HepG2 (cell line): ENCODE results near the gene DDX23. TPM values are rescaled to one million over a fixed set of nuclear protein-coding genes. Genes with fewer than 3 reads are reported as not detected.

Experiments
- CREB1 ChIP-seq, 2 experiments: fragments of 450-650 bp in 1 of 2; IDR thresholded peaks; 2 replicates each; pipeline ENCODE4 v1.6.1; 2016 to 2017; ENCODE audit warnings: control low read depth in 1 of 2, mild to moderate bottlenecking in 1 of 2, missing compliant biosample characterization in 1 of 2, missing genetic modification characterization in 1 of 2
- GFI1 ChIP-seq: sonication (generic); formaldehyde crosslinking; IDR thresholded peaks from 2 replicates; pipeline ENCODE4 v1.5.0; 2020; ENCODE audit warnings: missing genetic modification reagents, mild to moderate bottlenecking, borderline replicate concordance
- HDAC1 ChIP-seq: sonication (generic); formaldehyde crosslinking; IDR thresholded peaks from 2 replicates; pipeline ENCODE4 v1.5.1; 2020; ENCODE audit warnings: mild to moderate bottlenecking, missing genetic modification reagents
- KDM5B ChIP-seq: sonication (generic); formaldehyde crosslinking; IDR thresholded peaks from 2 replicates; pipeline ENCODE4 v1.4.0; 2020; ENCODE audit warnings: missing genetic modification reagents, mild to moderate bottlenecking, borderline replicate concordance
- RBM22 ChIP-seq: fragments of 200-400 bp; formaldehyde crosslinking; optimal IDR thresholded peaks from 2 replicates; pipeline ENCODE3; 2017; ENCODE audit warnings: mild to moderate bottlenecking, low read length, moderate library complexity
- SMYD3 ChIP-seq: sonication (generic); formaldehyde crosslinking; IDR thresholded peaks from 2 replicates; pipeline ENCODE4 v1.8.1; 2023; ENCODE audit warnings: mild to moderate bottlenecking, missing genetic modification reagents
- THAP11 ChIP-seq: IDR thresholded peaks from 2 replicates; pipeline ENCODE4 v1.6.1; 2016; ENCODE audit warnings: missing biosample characterization, missing genetic modification reagents
- U2AF2 ChIP-seq: fragments of 200-400 bp; formaldehyde crosslinking; IDR thresholded peaks from 2 replicates; pipeline ENCODE4 v1.6.1; 2017; ENCODE audit warnings: low read depth, mild to moderate bottlenecking, low read length
- ZBTB20 ChIP-seq: sonication (generic); formaldehyde crosslinking; IDR thresholded peaks from 2 replicates; pipeline ENCODE4 v1.8.1; 2023; ENCODE audit warnings: missing genetic modification reagents, low read depth, mild to moderate bottlenecking, borderline replicate concordance
- ZBTB7A ChIP-seq: sonication (generic); formaldehyde crosslinking; IDR thresholded peaks from 2 replicates; pipeline ENCODE4 v1.8.0; 2022; ENCODE audit warnings: mild to moderate bottlenecking, missing genetic modification reagents
- ZNF484 ChIP-seq: sonication (generic); formaldehyde crosslinking; IDR thresholded peaks from 2 replicates; pipeline ENCODE4 v1.5.1; 2020; ENCODE audit warnings: mild to moderate bottlenecking, low read depth, missing genetic modification reagents, borderline replicate concordance
- ZNF607 ChIP-seq: sonication (generic); formaldehyde crosslinking; IDR thresholded peaks from 2 replicates; pipeline ENCODE4 v1.5.1; 2020; ENCODE audit warnings: missing genetic modification reagents, mild to moderate bottlenecking, borderline replicate concordance
- ZNF746 ChIP-seq: sonication (generic); formaldehyde crosslinking; IDR thresholded peaks from 2 replicates; pipeline ENCODE4 v1.8.0; 2022; ENCODE audit warnings: mild to moderate bottlenecking, missing genetic modification reagents
- polyA plus RNA-seq, 8 experiments: library from polyadenylated mRNA; depleted of rRNA in 3 of 8; stranded (reverse) in 7 of 8; unstranded in 1 of 8; fragments of >200 nt; fragmentation: Illumina TruSeq in 4 of 8; extraction: Trizol in 4 of 8; gene quantifications; 2 replicates each; pipeline versions ENCODE4 v1.2.1 to v1.2.3, GENCODE V29; 2011 to 2016; ENCODE audit warnings: low read depth in 4 of 8, missing spikeins in 1 of 8, mixed read lengths in 1 of 8; ENCODE audit not compliant: insufficient read depth in 1 of 8
- total RNA-seq, 5 experiments: library from RNA; depleted of rRNA; stranded (reverse); fragments of >200 nt; fragmentation: Illumina TruSeq; extraction: Trizol; gene quantifications; 2 replicates each; pipeline ENCODE4 v1.2.3, GENCODE V29; 2016; ENCODE audit warnings: low read depth in 1 of 5
- TF ChIP-seq, protein P1 (sequence below): sonication (generic); formaldehyde crosslinking; IDR thresholded peaks from 2 replicates; pipeline ENCODE4 v1.8.1; 2023; ENCODE audit warnings: missing genetic modification reagents, mild to moderate bottlenecking, borderline replicate concordance
- TF ChIP-seq, protein P2 (sequence below): sonication (generic); formaldehyde crosslinking; IDR thresholded peaks from 2 replicates; pipeline ENCODE4 v1.9.0; 2021; ENCODE audit warnings: missing genetic modification reagents, borderline replicate concordance
- TF ChIP-seq, protein P3 (sequence below): sonication (generic); formaldehyde crosslinking; IDR thresholded peaks from 2 replicates; pipeline ENCODE4 v1.8.1; 2023; ENCODE audit warnings: mild to moderate bottlenecking, missing genetic modification reagents
- TF ChIP-seq, protein P4 (sequence below): IDR thresholded peaks from 2 replicates; pipeline ENCODE4 v1.6.1; 2016; ENCODE audit warnings: low read depth, control low read depth
- TF ChIP-seq, protein P5 (sequence below): sonication (generic); formaldehyde crosslinking; IDR thresholded peaks from 2 replicates; pipeline ENCODE4; 2020; ENCODE audit warnings: missing genetic modification reagents, mild to moderate bottlenecking, borderline replicate concordance

The DDX23 gene
- total and polyA plus RNA-seq, 2 of the 13 experiments (the other 11 are each of a cell fraction or from before 2014, with no cell fraction given): 35.7 to 90.0 TPM

DNA sequence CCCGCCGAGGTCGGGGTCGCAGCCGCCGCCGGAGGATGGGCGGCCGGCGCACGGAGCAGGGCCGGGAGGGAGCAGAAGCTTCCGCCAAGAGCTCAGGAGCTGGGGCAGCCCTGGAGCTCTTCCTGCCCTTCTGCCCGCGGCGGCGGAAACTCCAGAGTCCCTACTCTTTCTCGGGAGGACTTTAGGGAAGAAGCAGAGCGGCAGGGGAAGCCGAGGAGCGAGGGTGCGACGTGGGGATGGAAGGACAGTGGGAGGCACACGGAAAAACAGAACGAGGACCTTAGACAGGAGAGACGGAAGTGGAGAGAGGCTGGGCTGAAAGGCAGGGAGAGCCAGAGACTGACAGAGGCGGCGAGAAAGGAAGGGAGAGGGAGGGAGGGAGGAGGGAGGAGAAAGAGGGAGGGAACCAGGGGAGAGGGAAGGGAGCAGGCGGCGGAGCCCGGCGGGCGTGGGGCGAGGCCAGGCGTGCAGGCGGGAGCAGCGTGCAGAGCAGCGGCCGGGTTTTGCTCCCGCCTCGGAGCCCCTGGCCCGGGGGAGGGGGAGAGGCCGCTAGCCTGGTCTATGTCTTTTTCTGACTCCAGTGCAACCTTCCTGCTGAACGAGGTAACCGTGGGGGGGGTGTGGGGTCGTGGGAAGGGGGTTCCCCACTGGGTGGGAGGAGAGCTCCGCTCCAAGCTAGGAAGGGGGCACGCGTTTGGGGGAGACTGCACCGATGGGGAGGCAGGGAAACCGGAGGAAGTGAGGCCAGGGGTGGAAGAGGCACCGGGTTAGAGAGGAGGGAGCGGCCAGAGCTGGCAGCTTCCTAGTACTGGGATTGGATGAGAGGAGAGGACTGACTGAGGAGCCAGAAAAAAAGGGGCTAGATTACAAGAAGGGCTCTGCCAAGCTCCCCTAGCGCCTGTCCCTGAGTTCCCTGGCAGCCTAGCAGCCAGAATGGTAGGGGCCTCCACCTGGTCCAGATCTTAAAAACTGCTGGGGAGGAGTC is 36.5 kb downstream of the DDX23 start (continued):
- TF ChIP-seq, protein P1, sequence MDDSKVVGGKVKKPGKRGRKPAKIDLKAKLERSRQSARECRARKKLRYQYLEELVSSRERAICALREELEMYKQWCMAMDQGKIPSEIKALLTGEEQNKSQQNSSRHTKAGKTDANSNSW (CRISPR knock-in tag): no peak
- no peak for TF ChIP-seq U2AF2
- no peak for TF ChIP-seq CREB1 (IDR thresholded peaks at IDR 0.05)
- TF ChIP-seq CREB1 (CRISPR knock-in tag; IDR thresholded peaks at IDR 0.05): no peak
- 0 out of 2 replicates have a peak, but pooled peaks have one; percentile 43 for TF ChIP-seq SMYD3
- no peak for TF ChIP-seq GFI1 (CRISPR knock-in tag)
- no peak for TF ChIP-seq ZNF607 (CRISPR knock-in tag)
- TF ChIP-seq, protein P2, sequence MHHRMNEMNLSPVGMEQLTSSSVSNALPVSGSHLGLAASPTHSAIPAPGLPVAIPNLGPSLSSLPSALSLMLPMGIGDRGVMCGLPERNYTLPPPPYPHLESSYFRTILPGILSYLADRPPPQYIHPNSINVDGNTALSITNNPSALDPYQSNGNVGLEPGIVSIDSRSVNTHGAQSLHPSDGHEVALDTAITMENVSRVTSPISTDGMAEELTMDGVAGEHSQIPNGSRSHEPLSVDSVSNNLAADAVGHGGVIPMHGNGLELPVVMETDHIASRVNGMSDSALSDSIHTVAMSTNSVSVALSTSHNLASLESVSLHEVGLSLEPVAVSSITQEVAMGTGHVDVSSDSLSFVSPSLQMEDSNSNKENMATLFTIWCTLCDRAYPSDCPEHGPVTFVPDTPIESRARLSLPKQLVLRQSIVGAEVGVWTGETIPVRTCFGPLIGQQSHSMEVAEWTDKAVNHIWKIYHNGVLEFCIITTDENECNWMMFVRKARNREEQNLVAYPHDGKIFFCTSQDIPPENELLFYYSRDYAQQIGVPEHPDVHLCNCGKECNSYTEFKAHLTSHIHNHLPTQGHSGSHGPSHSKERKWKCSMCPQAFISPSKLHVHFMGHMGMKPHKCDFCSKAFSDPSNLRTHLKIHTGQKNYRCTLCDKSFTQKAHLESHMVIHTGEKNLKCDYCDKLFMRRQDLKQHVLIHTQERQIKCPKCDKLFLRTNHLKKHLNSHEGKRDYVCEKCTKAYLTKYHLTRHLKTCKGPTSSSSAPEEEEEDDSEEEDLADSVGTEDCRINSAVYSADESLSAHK: no peak
- no peak for TF ChIP-seq ZNF484 (CRISPR knock-in tag)
- TF ChIP-seq, protein P3, sequence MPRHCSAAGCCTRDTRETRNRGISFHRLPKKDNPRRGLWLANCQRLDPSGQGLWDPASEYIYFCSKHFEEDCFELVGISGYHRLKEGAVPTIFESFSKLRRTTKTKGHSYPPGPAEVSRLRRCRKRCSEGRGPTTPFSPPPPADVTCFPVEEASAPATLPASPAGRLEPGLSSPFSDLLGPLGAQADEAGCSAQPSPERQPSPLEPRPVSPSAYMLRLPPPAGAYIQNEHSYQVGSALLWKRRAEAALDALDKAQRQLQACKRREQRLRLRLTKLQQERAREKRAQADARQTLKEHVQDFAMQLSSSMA (CRISPR knock-in tag): no peak
- no peak for TF ChIP-seq ZBTB7A (CRISPR knock-in tag)
- TF ChIP-seq, protein P4, sequence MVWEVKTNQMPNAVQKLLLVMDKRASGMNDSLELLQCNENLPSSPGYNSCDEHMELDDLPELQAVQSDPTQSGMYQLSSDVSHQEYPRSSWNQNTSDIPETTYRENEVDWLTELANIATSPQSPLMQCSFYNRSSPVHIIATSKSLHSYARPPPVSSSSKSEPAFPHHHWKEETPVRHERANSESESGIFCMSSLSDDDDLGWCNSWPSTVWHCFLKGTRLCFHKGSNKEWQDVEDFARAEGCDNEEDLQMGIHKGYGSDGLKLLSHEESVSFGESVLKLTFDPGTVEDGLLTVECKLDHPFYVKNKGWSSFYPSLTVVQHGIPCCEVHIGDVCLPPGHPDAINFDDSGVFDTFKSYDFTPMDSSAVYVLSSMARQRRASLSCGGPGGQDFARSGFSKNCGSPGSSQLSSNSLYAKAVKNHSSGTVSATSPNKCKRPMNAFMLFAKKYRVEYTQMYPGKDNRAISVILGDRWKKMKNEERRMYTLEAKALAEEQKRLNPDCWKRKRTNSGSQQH: no peak
- TF ChIP-seq THAP11: no peak
- TF ChIP-seq ZBTB20 (CRISPR knock-in tag): no peak
- TF ChIP-seq KDM5B (CRISPR knock-in tag): no peak; the same call in 1 of the 2 replicates
- TF ChIP-seq HDAC1 (CRISPR knock-in tag): no peak
- peak; percentile 79 for TF ChIP-seq ZNF746 (CRISPR knock-in tag)
- TF ChIP-seq, protein P5, sequence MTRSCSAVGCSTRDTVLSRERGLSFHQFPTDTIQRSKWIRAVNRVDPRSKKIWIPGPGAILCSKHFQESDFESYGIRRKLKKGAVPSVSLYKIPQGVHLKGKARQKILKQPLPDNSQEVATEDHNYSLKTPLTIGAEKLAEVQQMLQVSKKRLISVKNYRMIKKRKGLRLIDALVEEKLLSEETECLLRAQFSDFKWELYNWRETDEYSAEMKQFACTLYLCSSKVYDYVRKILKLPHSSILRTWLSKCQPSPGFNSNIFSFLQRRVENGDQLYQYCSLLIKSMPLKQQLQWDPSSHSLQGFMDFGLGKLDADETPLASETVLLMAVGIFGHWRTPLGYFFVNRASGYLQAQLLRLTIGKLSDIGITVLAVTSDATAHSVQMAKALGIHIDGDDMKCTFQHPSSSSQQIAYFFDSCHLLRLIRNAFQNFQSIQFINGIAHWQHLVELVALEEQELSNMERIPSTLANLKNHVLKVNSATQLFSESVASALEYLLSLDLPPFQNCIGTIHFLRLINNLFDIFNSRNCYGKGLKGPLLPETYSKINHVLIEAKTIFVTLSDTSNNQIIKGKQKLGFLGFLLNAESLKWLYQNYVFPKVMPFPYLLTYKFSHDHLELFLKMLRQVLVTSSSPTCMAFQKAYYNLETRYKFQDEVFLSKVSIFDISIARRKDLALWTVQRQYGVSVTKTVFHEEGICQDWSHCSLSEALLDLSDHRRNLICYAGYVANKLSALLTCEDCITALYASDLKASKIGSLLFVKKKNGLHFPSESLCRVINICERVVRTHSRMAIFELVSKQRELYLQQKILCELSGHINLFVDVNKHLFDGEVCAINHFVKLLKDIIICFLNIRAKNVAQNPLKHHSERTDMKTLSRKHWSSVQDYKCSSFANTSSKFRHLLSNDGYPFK (CRISPR knock-in tag): no peak
- TF ChIP-seq RBM22: no peak
